Upper lobe of left lung (tissue), 6 donors: Measurements from ENCODE around the gene EIF4G3. TPM values are rescaled to one million over a fixed set of nuclear protein-coding genes. Genes with fewer than 3 reads are reported as not detected.

ENCODE experiments used
- ATAC-seq, 2 donors: fragments of 200-7000 bp; cut with Tn5 transposase; one replicate each; pipeline ENCODE4 v1.9.1; 2022; ENCODE audit warnings: mild to moderate bottlenecking in 2 of 2, moderate library complexity in 2 of 2; ENCODE audit not compliant: low FRiP score in 2 of 2
- DNase-seq, 2 donors: peaks; one replicate each; pipeline ENCODE4 v3.0.0-alpha.2; 2019 to 2020
- H3K27ac ChIP-seq, 4 donors: fragments of 200-600 bp; sonication (generic); one replicate each; pipeline ENCODE4 v1.5.1; 2016 to 2019
- H3K27me3 ChIP-seq, 4 donors: fragments of 200-600 bp; sonication (generic); one replicate each; pipeline ENCODE4 v1.5.1; 2017 to 2019
- H3K36me3 ChIP-seq, 4 donors: fragments of 200-600 bp; sonication (generic); one replicate each; pipeline ENCODE4 v1.5.1; 2016 to 2019
- H3K4me1 ChIP-seq, 4 donors: fragments of 200-600 bp; sonication (generic); one replicate each; pipeline ENCODE4 v1.5.1; 2018 to 2019
- H3K4me3 ChIP-seq, 4 donors: fragments of 200-600 bp; sonication (generic); one replicate each; pipeline ENCODE4 v1.5.1; 2017 to 2019; ENCODE audit warnings: mild to moderate bottlenecking in 2 of 4, moderate library complexity in 1 of 4
- H3K9me3 ChIP-seq, 4 donors: fragments of 200-600 bp; sonication (generic); one replicate each; pipeline ENCODE4 v1.5.1; 2018 to 2019
- CTCF ChIP-seq, 6 experiments: fragments of 450-650 bp in 4 of 6; fragments of 200-600 bp in 2 of 6; sonication (generic) in 2 of 6; IDR thresholded peaks; one replicate each; pipeline ENCODE4 v1.5.1; 2016 to 2019; ENCODE audit warnings: antibody characterized with exemption in 6 of 6
- EP300 ChIP-seq, 4 donors: sonication (generic); formaldehyde crosslinking; IDR thresholded peaks; one replicate each; pipeline ENCODE4 v1.5.1; 2017; ENCODE audit warnings: antibody characterized with exemption in 4 of 4, control low read depth in 2 of 4
- POLR2A ChIP-seq, 4 donors: fragments of 450-650 bp; IDR thresholded peaks; one replicate each; pipeline ENCODE4 v1.5.1; 2016 to 2017; ENCODE audit warnings: antibody characterized with exemption in 4 of 4, mild to moderate bottlenecking in 2 of 4
- POLR2AphosphoS5 ChIP-seq, 2 donors: sonication (generic); formaldehyde crosslinking; IDR thresholded peaks; one replicate each; pipeline ENCODE4 v1.5.1; 2017; ENCODE audit warnings: antibody characterized with exemption in 2 of 2
- WGBS, 2 donors: methylation state at CpG; one replicate each; pipeline ENCODE4 v1.1.5; 2017 to 2018; 5-methylcytosine and 5-hydroxymethylcytosine counted together
- total RNA-seq, 6 donors: library from RNA; depleted of rRNA in 4 of 6; stranded (reverse); fragments of >200 nt in 4 of 6; gene quantifications; one replicate each; pipeline versions ENCODE4 v1.1.0 to v1.2.1, GENCODE V29; 2016 to 2021
- donor health status: DM: no; HTN: no; CAD: no; lungs with moderate emphysema.
- donor health status: DM: no; HTN: yes; CAD: no; lungs with severe emphysema.

The EIF4G3 gene
- total RNA-seq, 6 donors from 2014 or later: 23.7 to 75.4 (median 38.3) TPM

- no peaks in the 10 kb centered on the region for H3K27me3 ChIP-seq
- 95 to 96% methylated on average over 4 of the region's 4 CpGs for WGBS, 2 donors
- no peaks in the 10 kb centered on the region for H3K9me3 ChIP-seq
- no peak for DNase-seq
- no peak overlapping the region for H3K27ac ChIP-seq
- H3K36me3 ChIP-seq: peaks cover 0 to 5% (median 0%) of the 10 kb centered on the region in 4 donors
- no peak for TF ChIP-seq POLR2A (IDR thresholded peaks at IDR 0.05)
- no peak for TF ChIP-seq EP300 (IDR thresholded peaks at IDR 0.05)
- TF ChIP-seq POLR2AphosphoS5 (IDR thresholded peaks at IDR 0.05): no peak
- TF ChIP-seq CTCF (IDR thresholded peaks at IDR 0.05): no peak
- ATAC-seq: no peak
- no peak overlapping the region for H3K4me3 ChIP-seq
- peaks cover 0 to 14% (median 0%) of the 10 kb centered on the region in 4 donors for H3K4me1 ChIP-seq
These were observed 128.2 kb downstream of the EIF4G3 start for GRCh38 chr1:21048462-21048861.

DNA sequence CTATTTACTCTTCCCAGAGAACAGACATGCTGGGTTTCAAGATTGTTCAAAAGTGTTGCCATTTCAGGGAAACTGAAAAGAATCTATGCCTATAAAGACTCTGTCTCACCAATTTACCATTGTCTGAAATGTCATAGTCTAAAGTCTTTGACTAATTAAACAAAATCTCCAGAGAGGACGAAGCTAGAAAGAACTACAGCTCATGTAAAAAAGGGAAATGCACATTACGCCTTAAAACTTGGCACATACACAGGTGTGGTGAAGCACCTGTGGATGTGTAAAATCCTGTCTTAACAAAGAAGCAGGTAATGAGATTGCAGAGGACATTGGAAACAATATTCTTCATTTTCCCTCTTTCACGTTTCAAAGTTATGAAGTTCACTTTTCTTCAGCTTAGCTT is 130.6 kb downstream of the EIF4G3 start:
- no peak for TF ChIP-seq POLR2AphosphoS5 (IDR thresholded peaks at IDR 0.05)
- TF ChIP-seq POLR2A (IDR thresholded peaks at IDR 0.05): no peak
- TF ChIP-seq EP300 (IDR thresholded peaks at IDR 0.05): no peak
- TF ChIP-seq CTCF (IDR thresholded peaks at IDR 0.05): no peak
- peaks cover 0 to 14% (median 7%) of the 10 kb centered on the region in 4 donors for H3K4me1 ChIP-seq

DNA sequence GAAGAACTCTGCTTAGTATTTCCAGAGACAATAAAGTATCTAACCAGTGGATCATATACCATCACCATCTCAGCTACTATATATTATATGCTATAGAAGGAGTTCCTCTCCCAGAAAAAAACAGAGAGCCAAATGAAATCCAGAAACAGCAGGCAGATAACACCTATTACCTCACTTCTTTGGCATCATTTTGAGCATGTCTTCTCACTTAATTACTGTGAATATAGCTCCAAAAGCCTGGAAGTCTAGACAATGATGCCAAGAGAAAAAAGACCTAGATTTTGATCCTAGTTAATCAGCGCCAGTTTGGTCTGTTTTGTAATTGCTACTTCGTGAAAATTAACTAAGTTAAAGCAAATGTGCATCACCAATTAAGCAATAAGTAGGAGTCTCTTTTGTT is 131.3 kb downstream of the EIF4G3 start:
- H3K4me1 ChIP-seq: peaks cover 0 to 14% (median 7%) of the 10 kb centered on the region in 4 donors
- no peak overlapping the region for H3K4me3 ChIP-seq
- H3K27me3 ChIP-seq: no peaks in the 10 kb centered on the region
- H3K9me3 ChIP-seq: no peaks in the 10 kb centered on the region
- WGBS, 2 donors: 66 to 79% methylated on average over 2 of the region's 2 CpGs
- TF ChIP-seq CTCF (IDR thresholded peaks at IDR 0.05): no peak
- no peak for TF ChIP-seq POLR2A (IDR thresholded peaks at IDR 0.05)
- no peak for TF ChIP-seq POLR2AphosphoS5 (IDR thresholded peaks at IDR 0.05)
- no peak for TF ChIP-seq EP300 (IDR thresholded peaks at IDR 0.05)
- peaks cover 0 to under 1% (median 0%) of the 10 kb centered on the region in 4 donors for H3K36me3 ChIP-seq
- ATAC-seq: peak in 1 of 2 donors; percentile 39
- H3K27ac ChIP-seq: no peak overlapping the region
- no peak for DNase-seq

More for the DNA sequence above, 130.6 kb downstream of the EIF4G3 start:
- H3K27me3 ChIP-seq: no peaks in the 10 kb centered on the region
- no peaks in the 10 kb centered on the region for H3K9me3 ChIP-seq
- H3K4me3 ChIP-seq: no peak overlapping the region
- no peak for ATAC-seq
- H3K36me3 ChIP-seq: peaks cover 0 to 5% (median 0%) of the 10 kb centered on the region in 4 donors
- 70 to 82% methylated on average over 3 of the region's 3 CpGs for WGBS, 2 donors
- H3K27ac ChIP-seq: no peak overlapping the region
- no peak for DNase-seq

GRCh38 chr1:21042929-21043605 is 133.6 kb downstream of the EIF4G3 start:
- Histone ChIP-seq H3K9me3 (no peaks in the 10 kb centered on the region), H3K27me3 (no peaks in the 10 kb centered on the region), H3K4me1 (peaks cover 0 to 11% (median 7%) of the 10 kb centered on the region in 4 donors), H3K27ac (no peak overlapping the region), H3K36me3 (no peaks in the 10 kb centered on the region), H3K4me3 (no peak overlapping the region)
- no peak for TF ChIP-seq POLR2A (IDR thresholded peaks at IDR 0.05)
- no peak for TF ChIP-seq POLR2AphosphoS5 (IDR thresholded peaks at IDR 0.05)
- TF ChIP-seq EP300 (IDR thresholded peaks at IDR 0.05): no peak
- no peak for TF ChIP-seq CTCF (IDR thresholded peaks at IDR 0.05)
- ATAC-seq (no peak), DNase-seq (no peak)
- 56 to 68% methylated on average over 2 of the region's 2 CpGs for WGBS, 2 donors

- 94 to 98% methylated on average over 2 of the region's 2 CpGs for WGBS, 2 donors
- DNase-seq (no peak), ATAC-seq (no peak)
- H3K4me3 ChIP-seq: no peak overlapping the region
- no peaks in the 10 kb centered on the region for H3K36me3 ChIP-seq
- no peaks in the 10 kb centered on the region for H3K27me3 ChIP-seq
- no peaks in the 10 kb centered on the region for H3K9me3 ChIP-seq
- TF ChIP-seq CTCF (IDR thresholded peaks at IDR 0.05) (no peak), POLR2A (IDR thresholded peaks at IDR 0.05) (no peak), POLR2AphosphoS5 (IDR thresholded peaks at IDR 0.05) (no peak), EP300 (IDR thresholded peaks at IDR 0.05) (no peak)
- no peak overlapping the region for H3K27ac ChIP-seq
- peaks cover 0 to 11% (median 7%) of the 10 kb centered on the region in 4 donors for H3K4me1 ChIP-seq
These were observed 135.2 kb downstream of the EIF4G3 start for GRCh38 chr1:21041541-21041940.
